Lower leg skin (tissue), 4 donors: ENCODE measurements around the gene CNGA3. TPM values are rescaled to one million over a fixed set of nuclear protein-coding genes. Genes with fewer than 3 reads are reported as not detected.

Experiments
- DNase-seq, 2 donors: peaks; one replicate each; pipeline ENCODE4 v3.0.0-alpha.2; 2019; ENCODE audit warnings: low spot score in 2 of 2
- H3K4me3 ChIP-seq: fragments of 200-600 bp; sonication (generic); 2 replicates; pipeline ENCODE4 v1.5.1; 2017; ENCODE audit warnings: mild to moderate bottlenecking, low read depth; ENCODE audit not compliant: poor library complexity, severe bottlenecking
- POLR2A ChIP-seq, 2 donors: fragments of 450-650 bp; IDR thresholded peaks; one replicate each; pipeline ENCODE4 v1.6.1; 2016 to 2017; ENCODE audit warnings: antibody characterized with exemption in 2 of 2, mild to moderate bottlenecking in 1 of 2, moderate library complexity in 1 of 2
- WGBS, 2 donors: methylation state at CpG; one replicate each; pipeline ENCODE4 v1.1.5; 2018; 5-methylcytosine and 5-hydroxymethylcytosine counted together
- intact Hi-C: fragments of 100-400 bp; cut with DNase I; formaldehyde crosslinking; loops from one replicate; pipeline ENCODE4 v1.15.0; 2023; ENCODE audit warnings: low total_unique reads
- total RNA-seq, 4 donors: library from RNA; depleted of rRNA; stranded (reverse); fragments of >200 nt; gene quantifications; one replicate each; pipeline ENCODE4 v1.1.0, GENCODE V29; 2016
- TF ChIP-seq, protein P1 (sequence below), 3 donors: fragments of 450-650 bp; IDR thresholded peaks; one replicate each; pipeline ENCODE4 v1.5.1; 2016; ENCODE audit warnings: antibody characterized with exemption in 3 of 3, mild to moderate bottlenecking in 3 of 3, moderate library complexity in 2 of 3

The CNGA3 gene
- total RNA-seq, 4 donors from 2014 or later = not detected

DNA sequence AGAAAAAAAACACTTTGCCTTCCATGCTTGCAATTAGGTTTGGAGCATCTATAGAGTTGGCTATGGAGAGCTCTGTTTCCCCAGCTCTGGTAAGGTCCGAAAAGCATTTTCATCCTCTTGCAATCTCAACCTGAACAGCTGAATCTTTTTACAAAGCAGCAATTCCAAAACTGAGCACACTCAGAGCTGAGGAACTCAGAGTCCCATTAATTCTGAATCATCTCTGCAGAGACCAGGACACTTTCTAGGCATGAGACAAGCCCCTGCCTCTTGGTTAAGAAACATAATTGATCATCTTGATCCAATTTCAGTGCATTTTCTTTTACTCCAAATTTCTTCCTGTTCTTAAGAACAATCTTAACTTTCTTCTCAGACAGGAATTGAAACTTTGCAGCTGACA lies 4.2 kb downstream of the CNGA3 start:
- whole genome bisulfite sequencing, 2 donors = 96% methylated on average over 1 of the region's 1 CpG
- no peak for DNase-seq
- no peak overlapping the region for H3K4me3 ChIP-seq
- TF ChIP-seq POLR2A (IDR thresholded peaks at IDR 0.05) = no peak
- TF ChIP-seq, protein P1, sequence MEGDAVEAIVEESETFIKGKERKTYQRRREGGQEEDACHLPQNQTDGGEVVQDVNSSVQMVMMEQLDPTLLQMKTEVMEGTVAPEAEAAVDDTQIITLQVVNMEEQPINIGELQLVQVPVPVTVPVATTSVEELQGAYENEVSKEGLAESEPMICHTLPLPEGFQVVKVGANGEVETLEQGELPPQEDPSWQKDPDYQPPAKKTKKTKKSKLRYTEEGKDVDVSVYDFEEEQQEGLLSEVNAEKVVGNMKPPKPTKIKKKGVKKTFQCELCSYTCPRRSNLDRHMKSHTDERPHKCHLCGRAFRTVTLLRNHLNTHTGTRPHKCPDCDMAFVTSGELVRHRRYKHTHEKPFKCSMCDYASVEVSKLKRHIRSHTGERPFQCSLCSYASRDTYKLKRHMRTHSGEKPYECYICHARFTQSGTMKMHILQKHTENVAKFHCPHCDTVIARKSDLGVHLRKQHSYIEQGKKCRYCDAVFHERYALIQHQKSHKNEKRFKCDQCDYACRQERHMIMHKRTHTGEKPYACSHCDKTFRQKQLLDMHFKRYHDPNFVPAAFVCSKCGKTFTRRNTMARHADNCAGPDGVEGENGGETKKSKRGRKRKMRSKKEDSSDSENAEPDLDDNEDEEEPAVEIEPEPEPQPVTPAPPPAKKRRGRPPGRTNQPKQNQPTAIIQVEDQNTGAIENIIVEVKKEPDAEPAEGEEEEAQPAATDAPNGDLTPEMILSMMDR (IDR thresholded peaks at IDR 0.05) = no peak
- intact Hi-C loops = no loop called here

DNA sequence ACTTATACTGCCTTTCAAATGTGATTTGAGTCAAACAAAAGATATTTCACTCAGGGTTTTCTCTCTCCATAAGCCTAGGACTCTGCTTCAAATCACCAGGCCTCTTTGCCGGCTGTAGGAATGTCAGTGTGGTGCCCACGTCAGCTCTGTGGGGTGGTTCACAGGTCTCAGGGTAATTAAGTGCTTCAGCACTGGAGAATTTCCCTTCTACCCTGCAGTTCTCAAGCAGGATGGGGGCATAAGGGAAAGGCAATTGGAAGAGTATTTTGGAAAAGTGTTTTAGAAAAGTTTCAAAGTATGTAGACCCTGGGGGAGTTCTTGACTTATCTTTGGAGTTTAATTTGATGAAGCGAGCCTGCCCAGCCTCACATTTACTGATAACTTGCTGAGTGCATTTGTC lies 9.6 kb downstream of the CNGA3 start:
- TF ChIP-seq, protein P1 (IDR thresholded peaks at IDR 0.05) = no peak
- no peak for TF ChIP-seq POLR2A (IDR thresholded peaks at IDR 0.05)
- no peak overlapping the region for H3K4me3 ChIP-seq
- no peak for DNase-seq
- 64 to 66% methylated on average over 3 of the region's 3 CpGs for WGBS, 2 donors
- intact Hi-C loops = no loop called here

DNA sequence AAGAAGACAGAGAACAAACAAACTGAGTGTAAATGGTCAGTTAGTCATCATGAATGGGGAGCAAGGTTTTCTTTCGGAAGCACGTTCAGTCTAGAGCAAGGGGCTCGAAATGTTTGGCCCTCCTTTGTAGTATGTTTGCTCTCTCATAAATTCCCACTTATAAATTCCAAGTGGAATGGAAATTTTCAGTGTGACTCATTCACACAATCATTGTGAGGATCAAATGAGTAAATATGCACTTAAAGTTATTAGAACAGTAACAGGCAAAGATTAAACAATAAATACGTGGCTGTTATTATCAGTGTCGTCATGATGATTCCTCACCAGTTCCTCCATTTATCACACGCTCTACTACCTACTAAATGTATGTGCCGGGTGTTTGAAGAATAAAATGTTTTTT lies 10.5 kb downstream of the CNGA3 start:
- no peak for DNase-seq
- no peak overlapping the region for H3K4me3 ChIP-seq
- TF ChIP-seq, protein P1 (IDR thresholded peaks at IDR 0.05) = no peak
- TF ChIP-seq POLR2A (IDR thresholded peaks at IDR 0.05) = no peak
- 88 to 91% methylated on average over 7 of the region's 7 CpGs for WGBS, 2 donors
- intact Hi-C loops = no loop called here

DNA sequence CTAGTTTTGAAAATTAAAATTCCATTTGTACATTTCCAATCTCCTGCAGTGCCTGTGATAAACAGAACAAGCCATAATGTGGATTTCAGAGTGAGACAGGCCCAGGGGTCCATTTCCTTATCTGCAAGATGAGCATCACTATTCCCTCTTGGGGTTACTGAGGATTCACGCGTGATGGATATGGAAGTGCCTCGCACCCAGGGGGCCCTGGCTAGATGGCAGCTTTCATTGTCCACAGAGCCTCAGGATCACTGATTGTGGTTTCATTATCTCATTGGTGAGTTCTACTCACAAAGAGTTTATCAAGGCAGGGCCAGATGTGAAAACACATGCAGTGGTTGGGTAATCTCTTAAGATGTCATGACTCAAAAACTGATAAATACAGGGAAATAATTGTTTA lies 11.6 kb downstream of the CNGA3 start:
- H3K4me3 ChIP-seq = no peak overlapping the region
- intact Hi-C loops = no loop called here
- 92 to 93% methylated on average over 3 of the region's 3 CpGs for WGBS, 2 donors
- no peak for TF ChIP-seq POLR2A (IDR thresholded peaks at IDR 0.05)
- TF ChIP-seq, protein P1 (IDR thresholded peaks at IDR 0.05) = no peak
- DNase-seq = no peak

DNA sequence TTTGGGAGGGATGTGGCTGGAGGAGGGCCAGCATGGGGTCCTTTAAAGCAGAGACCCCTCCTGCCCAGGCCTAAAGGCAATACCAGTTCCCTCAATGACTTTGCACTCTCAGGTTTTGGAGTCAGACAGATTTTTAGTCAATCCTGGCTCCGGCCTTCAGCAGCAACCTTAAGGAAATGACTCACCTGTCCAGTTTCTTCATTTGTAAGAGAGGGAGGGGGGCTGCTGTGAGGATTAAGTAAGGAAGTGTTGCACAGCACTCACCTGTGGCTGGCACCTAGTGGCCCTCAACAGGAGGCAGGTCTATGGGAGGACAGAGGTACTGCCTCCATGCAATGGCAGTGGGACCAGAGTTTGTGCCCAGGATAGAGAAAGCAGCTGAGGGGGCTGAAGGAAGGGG lies 13.7 kb downstream of the CNGA3 start:
- H3K4me3 ChIP-seq = no peak overlapping the region
- intact Hi-C loops = no loop called here
- DNase-seq = no peak
- 90 to 91% methylated on average over 1 of the region's 1 CpG for WGBS, 2 donors
- TF ChIP-seq POLR2A (IDR thresholded peaks at IDR 0.05) = no peak
- TF ChIP-seq, protein P1 (IDR thresholded peaks at IDR 0.05) = no peak

DNA sequence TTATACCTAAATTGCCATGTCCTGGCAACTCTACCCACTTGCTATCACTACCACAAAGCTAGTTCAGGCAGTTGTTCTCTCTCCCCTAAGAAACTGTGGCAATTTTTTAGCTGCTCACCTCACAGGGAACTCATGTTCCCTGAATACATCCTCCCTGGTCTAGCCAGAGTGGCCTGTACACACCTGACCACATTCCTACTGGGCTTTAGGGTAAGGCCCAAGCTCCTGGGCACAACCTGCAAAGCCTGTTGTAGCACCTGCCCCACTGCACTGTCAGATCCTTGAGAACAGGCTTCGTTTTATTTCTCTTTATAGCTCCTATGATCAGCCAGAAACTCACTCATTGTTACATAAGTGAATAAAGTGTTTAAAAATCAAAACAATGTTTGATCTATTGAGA lies 21.5 kb downstream of the CNGA3 start:
- no peak overlapping the region for H3K4me3 ChIP-seq
- 50 to 70% methylated on average over 1 of the region's 1 CpG for WGBS, 2 donors
- intact Hi-C loops = no loop called here
- no peak for TF ChIP-seq POLR2A (IDR thresholded peaks at IDR 0.05)
- TF ChIP-seq, protein P1 (IDR thresholded peaks at IDR 0.05) = no peak
- DNase-seq = no peak
